CD8-positive, alpha-beta memory T cell (primary cell): ENCODE data around the gene PYGB. TPM values are rescaled to one million over a fixed set of nuclear protein-coding genes. Genes with fewer than 3 reads are reported as not detected.
"Not testable (repeated sequence)": the region's sequence is repeated elsewhere in the genome, so short reads cannot be mapped to it uniquely, and the experiment has no call there.

Experiments
- CTCF ChIA-PET: fragments of 350-600 bp; sonication (Branson Sonifier 250); formaldehyde crosslinking; loops from one replicate; lab custom pipeline; 2021; ENCODE audit warnings: antibody characterized with exemption; lab: Charles Lee
- POLR2A ChIA-PET: fragments of 350-600 bp; sonication (Branson Sonifier 250); formaldehyde crosslinking; loops from one replicate; lab custom pipeline; 2021; ENCODE audit warnings: antibody characterized with exemption; lab: Charles Lee
- DNase-seq, 5 donors: peaks; one replicate each; pipeline versions ENCODE4 v3.0.0 to v3.0.0-alpha.2; 2020 to 2022; ENCODE audit warnings: mixed read lengths in 1 of 5
- H3K27ac ChIP-seq: one replicate; pipeline ENCODE4 v1.7.0; 2013; ENCODE audit warnings: low read depth, mild to moderate bottlenecking, low read length, moderate library complexity
- H3K27me3 ChIP-seq: 2 replicates; pipeline ENCODE4 v1.7.0; 2013; ENCODE audit warnings: low read length, mild to moderate bottlenecking; ENCODE audit not compliant: insufficient read depth, poor library complexity, severe bottlenecking
- H3K36me3 ChIP-seq: 2 replicates; pipeline ENCODE4 v1.7.0; 2013; ENCODE audit warnings: mild to moderate bottlenecking, low read length, moderate library complexity; ENCODE audit not compliant: insufficient read depth
- H3K4me1 ChIP-seq: 2 replicates; pipeline ENCODE4 v1.7.0; 2013; ENCODE audit warnings: mild to moderate bottlenecking, low read length, moderate library complexity; ENCODE audit not compliant: insufficient read depth
- H3K4me3 ChIP-seq: 2 replicates; pipeline ENCODE4 v1.7.0; 2013; ENCODE audit warnings: mild to moderate bottlenecking, low read length
- H3K9me3 ChIP-seq: 2 replicates; pipeline ENCODE4 v1.7.0; 2013; ENCODE audit warnings: mild to moderate bottlenecking, low read length
- H3K27ac Mint-ChIP-seq, 8 donors: one replicate each; pipeline ENCODE4 v1.8.0; 2020 to 2021; ENCODE audit warnings: mixed read lengths in 8 of 8, mild to moderate bottlenecking in 6 of 8, inconsistent platforms in 3 of 8, moderate library complexity in 3 of 8
- H3K27me3 Mint-ChIP-seq, 2 donors: one replicate each; pipeline ENCODE4 v1.8.0; 2020 to 2021; ENCODE audit warnings: mixed read lengths in 2 of 2, mild to moderate bottlenecking in 1 of 2, moderate library complexity in 1 of 2
- H3K36me3 Mint-ChIP-seq, 3 donors: one replicate each; pipeline ENCODE4 v1.8.0; 2020 to 2021; ENCODE audit warnings: mixed read lengths in 3 of 3, inconsistent platforms in 1 of 3, mild to moderate bottlenecking in 1 of 3
- H3K4me1 Mint-ChIP-seq, 3 donors: one replicate each; pipeline ENCODE4 v1.8.0; 2020 to 2021; ENCODE audit warnings: mixed read lengths in 3 of 3, inconsistent platforms in 1 of 3, mild to moderate bottlenecking in 1 of 3
- H3K4me3 Mint-ChIP-seq, 7 donors: one replicate each; pipeline ENCODE4 v1.8.0; 2020 to 2021; ENCODE audit warnings: mixed read lengths in 7 of 7, mild to moderate bottlenecking in 6 of 7, moderate library complexity in 4 of 7, inconsistent platforms in 2 of 7
- H3K9me3 Mint-ChIP-seq, 5 donors: one replicate each; pipeline ENCODE4 v1.8.0; 2020 to 2022; ENCODE audit warnings: mixed read lengths in 5 of 5, mild to moderate bottlenecking in 3 of 5, moderate library complexity in 2 of 5, inconsistent platforms in 1 of 5
- polyA plus RNA-seq: library from polyadenylated mRNA; unstranded; fragments of 300-500 nt; fragmentation: Illumina TruSeq; gene quantifications from one replicate; pipeline ENCODE4 v1.2.3, GENCODE V29; 2021
- total RNA-seq, 2 experiments: library from RNA; stranded (reverse); gene quantifications; one replicate each; pipeline ENCODE4 v1.2.3, GENCODE V29; 2021

PYGB gene
- total and polyA plus RNA-seq, 3 experiments from 2014 or later: 32.5 to 35.7 (median 35.6) TPM

DNA sequence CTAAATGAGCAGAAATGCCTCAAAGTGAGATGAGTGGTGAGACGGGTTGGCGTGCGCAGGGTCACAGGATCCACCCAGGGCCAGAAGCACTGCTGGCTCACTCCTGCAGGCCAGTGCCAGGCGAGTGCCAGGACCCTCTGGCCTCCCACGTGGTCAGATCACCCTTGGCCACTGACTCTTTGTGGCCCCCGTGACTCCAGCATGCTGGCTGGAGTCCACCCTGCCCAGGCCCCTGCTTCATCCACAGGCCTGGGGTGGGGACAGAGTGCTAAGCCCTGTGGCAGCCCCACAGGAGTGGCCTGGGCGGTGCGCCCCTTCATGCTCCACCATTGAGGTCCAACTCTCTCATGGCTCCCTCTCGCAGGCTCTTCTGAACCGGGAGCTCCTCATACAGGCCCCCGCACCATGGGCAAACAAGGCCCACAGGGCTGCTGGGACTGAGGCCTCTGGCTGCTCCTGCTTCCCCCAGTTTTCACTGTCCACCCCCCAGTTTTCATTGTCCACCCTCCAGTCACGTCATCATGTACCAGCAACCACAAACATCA is 81.1 kb downstream of the PYGB start:
- H3K36me3 Mint-ChIP-seq: peaks cover 1 to 10% (median 6%) of the 10 kb centered on the region in 3 donors
- peaks cover 0 to 2% (median 0%) of the 10 kb centered on the region in 5 donors for H3K9me3 Mint-ChIP-seq
- DNase-seq: no peak
- H3K27me3 Mint-ChIP-seq: no peaks in the 10 kb centered on the region
- H3K27ac ChIP-seq: no peak overlapping the region
- H3K27me3 ChIP-seq: no peaks in the 10 kb centered on the region
- ChIA-PET POLR2A (no interaction called here), CTCF (no interaction called here)
- H3K4me3 ChIP-seq: no peak overlapping the region
- no peaks in the 10 kb centered on the region for H3K36me3 ChIP-seq
- H3K27ac Mint-ChIP-seq: peak overlapping the region in 1 of 8 donors; percentile 52
- no peaks in the 10 kb centered on the region for H3K9me3 ChIP-seq
- no peaks in the 10 kb centered on the region for H3K4me1 ChIP-seq
- H3K4me1 Mint-ChIP-seq: peaks cover 30 to 41% (median 35%) of the 10 kb centered on the region in 3 donors
- no peak overlapping the region for H3K4me3 Mint-ChIP-seq

DNA sequence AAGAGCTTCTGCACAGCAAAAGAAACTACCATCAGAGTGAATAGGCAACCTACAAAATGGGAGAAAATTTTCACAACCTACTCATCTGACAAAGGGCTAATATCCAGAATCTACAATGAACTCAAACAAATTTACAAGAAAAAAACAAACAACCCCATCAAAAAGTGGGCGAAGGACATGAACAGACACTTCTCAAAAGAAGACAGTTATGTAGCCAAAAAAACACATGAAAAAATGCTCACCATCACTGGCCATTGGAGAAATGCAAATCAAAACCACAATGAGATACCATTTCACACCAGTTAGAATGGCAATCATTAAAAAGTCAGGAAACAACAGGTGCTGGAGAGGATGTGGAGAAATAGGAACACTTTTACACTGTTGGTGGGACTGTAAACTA is 87.1 kb downstream of the PYGB start:
- POLR2A ChIA-PET, H3K27me3 Mint-ChIP-seq, H3K4me3 ChIP-seq, H3K4me1 ChIP-seq, H3K36me3 ChIP-seq, H3K27ac Mint-ChIP-seq, H3K9me3 Mint-ChIP-seq, CTCF ChIA-PET, H3K27me3 ChIP-seq, DNase-seq, H3K27ac ChIP-seq, H3K9me3 ChIP-seq, H3K4me3 Mint-ChIP-seq: not testable (repeated sequence)
- Mint-ChIP-seq H3K36me3 (peaks cover 0 to 27% (median 10%) of the 10 kb centered on the region in 3 donors), H3K4me1 (peaks cover 15 to 29% (median 16%) of the 10 kb centered on the region in 3 donors)

DNA sequence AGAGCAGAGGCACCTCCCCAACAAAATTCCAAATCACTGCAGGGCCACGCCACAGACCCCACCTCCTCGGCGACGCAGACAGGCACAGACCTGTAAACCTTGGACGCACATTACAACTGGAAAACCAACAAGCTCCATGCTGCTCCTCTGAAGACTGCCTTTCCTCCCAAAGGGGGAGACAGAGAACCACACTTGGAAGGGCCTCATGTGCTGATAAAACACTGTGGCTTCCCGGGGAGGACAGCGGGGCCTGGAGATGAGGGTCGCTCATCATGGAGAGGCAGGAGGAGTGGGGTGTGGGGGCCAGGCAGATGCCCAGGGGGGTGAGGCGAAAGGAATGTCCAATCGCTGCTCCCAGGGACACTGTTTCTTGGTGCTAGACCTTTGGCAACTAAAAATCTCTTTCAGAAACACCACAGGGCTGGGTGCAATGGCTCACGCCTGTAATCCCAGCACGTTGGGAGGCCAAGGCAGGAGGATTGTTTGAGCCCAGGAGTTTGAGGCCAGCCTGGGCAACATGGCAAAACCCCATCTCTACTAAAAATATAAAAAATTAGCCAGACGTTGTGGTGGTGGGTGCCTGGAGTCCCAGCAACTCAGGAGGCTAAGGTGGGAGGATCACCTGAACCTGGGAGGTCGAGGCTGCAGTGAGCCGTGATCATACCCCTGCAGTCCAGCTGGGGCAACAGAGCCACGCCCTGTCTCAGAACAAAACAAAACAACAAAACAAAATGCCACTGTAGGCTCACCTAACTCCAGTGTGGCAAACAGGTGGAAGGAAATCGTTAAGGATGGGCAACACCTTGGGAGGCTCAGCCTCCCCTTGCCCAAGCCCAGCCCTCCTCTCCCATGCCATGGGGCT is 88.9 kb downstream of the PYGB start:
- Mint-ChIP-seq H3K9me3 (peaks cover 0 to 3% (median 2%) of the 10 kb centered on the region in 5 donors), H3K4me1 (peaks cover 11 to 27% (median 16%) of the 10 kb centered on the region in 3 donors), H3K27me3 (no peaks in the 10 kb centered on the region), H3K4me3 (no peak overlapping the region), H3K27ac (peak overlapping the region in 1 of 8 donors; percentile 40), H3K36me3 (peaks cover 0 to 27% (median 10%) of the 10 kb centered on the region in 3 donors)
- H3K4me1 ChIP-seq: no peaks in the 10 kb centered on the region
- no peak overlapping the region for H3K27ac ChIP-seq
- H3K27me3 ChIP-seq: no peaks in the 10 kb centered on the region
- H3K4me3 ChIP-seq: no peak overlapping the region
- no peak for DNase-seq
- no peaks in the 10 kb centered on the region for H3K9me3 ChIP-seq
- H3K36me3 ChIP-seq: peaks cover 5% of the 10 kb centered on the region
- ChIA-PET POLR2A (no interaction called here), CTCF (no interaction called here)

DNA sequence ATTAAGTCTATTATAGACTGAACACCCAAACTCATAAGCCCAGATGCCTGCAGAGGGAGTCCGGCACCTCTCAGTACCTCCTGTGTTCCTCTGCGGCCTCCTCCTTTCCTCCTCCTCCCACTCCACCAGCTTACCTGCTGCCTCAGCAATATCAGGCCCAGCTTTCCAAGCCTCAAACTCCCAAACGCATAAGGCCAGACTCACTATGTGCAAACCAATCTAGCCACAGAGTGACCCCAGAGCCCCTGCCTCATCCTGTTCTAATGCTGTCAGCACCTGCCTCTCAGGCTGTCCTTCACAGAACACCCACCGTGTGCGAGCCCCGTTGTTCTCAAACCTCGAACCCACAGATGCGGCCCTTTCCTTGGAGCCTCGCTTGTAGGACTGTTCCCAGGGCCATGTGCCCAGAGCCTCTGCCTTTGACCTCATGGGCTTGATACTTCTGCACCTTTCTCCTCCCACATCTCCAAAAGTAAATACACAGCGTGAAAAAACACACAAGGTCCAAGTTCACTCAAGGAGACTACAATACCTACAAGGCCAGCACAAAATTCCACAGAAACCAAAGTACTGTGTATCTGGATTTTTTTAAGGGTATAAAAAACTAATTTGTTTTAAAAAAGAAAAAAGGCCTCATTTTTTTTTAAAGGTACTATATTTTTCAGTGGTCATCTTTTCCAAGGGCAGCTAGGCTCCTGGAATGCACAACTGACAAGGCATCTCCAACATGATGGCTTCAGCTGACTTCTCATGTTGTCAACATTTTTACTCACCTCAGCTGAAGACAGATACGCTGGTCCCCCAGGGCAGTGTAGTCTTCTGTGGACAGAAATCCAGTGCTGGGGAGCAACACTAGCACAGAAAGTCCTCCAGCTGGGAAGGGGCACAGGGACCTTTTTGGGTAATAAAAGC is 90.5 kb downstream of the PYGB start:
- H3K9me3 ChIP-seq: no peaks in the 10 kb centered on the region
- no peaks in the 10 kb centered on the region for H3K27me3 ChIP-seq
- ChIA-PET CTCF (no interaction called here), POLR2A (no interaction called here)
- H3K4me1 ChIP-seq: no peaks in the 10 kb centered on the region
- Mint-ChIP-seq H3K4me1 (peaks cover 16 to 34% (median 24%) of the 10 kb centered on the region in 3 donors), H3K36me3 (peaks cover 0 to 27% (median 10%) of the 10 kb centered on the region in 3 donors), H3K4me3 (no peak overlapping the region), H3K27ac (peak overlapping the region in 3 of 8 donors; percentile 19 to 70 (median 69)), H3K27me3 (no peaks in the 10 kb centered on the region), H3K9me3 (peaks cover 0 to 3% (median 2%) of the 10 kb centered on the region in 5 donors)
- H3K27ac ChIP-seq: no peak overlapping the region
- peaks cover 5% of the 10 kb centered on the region for H3K36me3 ChIP-seq
- H3K4me3 ChIP-seq: no peak overlapping the region
- no peak for DNase-seq

DNA sequence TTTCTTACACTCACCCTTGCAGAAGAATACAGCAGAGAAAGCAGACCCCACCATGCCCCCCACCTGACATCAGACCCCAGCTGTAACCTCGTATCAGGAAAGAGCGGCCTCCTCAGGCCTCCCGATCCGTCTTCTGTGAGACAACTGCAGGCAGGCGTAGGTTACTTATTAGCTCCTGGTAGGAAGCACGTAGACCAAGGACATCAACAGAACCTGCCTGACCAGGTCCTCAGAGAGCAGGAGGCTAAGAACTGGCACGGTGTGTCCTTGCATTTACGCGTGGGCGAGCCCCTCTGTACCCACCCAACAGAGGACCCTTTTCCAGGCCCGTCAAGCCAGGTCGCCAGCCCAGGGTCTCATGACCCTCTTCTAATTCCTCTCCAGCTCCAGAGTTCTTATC is 91.7 kb downstream of the PYGB start:
- Mint-ChIP-seq H3K4me3 (no peak overlapping the region), H3K27ac (peak overlapping the region in 1 of 8 donors; percentile 66), H3K36me3 (peaks cover 0 to 26% (median 10%) of the 10 kb centered on the region in 3 donors), H3K9me3 (peaks cover 0 to 3% (median 0%) of the 10 kb centered on the region in 5 donors), H3K27me3 (no peaks in the 10 kb centered on the region), H3K4me1 (peaks cover 23 to 43% (median 34%) of the 10 kb centered on the region in 3 donors)
- Histone ChIP-seq H3K9me3 (no peaks in the 10 kb centered on the region), H3K4me3 (no peak overlapping the region), H3K4me1 (peaks cover 3% of the 10 kb centered on the region), H3K27ac (no peak overlapping the region), H3K36me3 (peaks cover 5% of the 10 kb centered on the region), H3K27me3 (no peaks in the 10 kb centered on the region)
- POLR2A ChIA-PET: no interaction called here
- CTCF ChIA-PET: interaction anchor here (1.1 kb wide), 1 partner anchor 17 kb away, joined by 4 read pairs; no protein-coding TSS in a partner anchor
- DNase-seq: no peak

DNA sequence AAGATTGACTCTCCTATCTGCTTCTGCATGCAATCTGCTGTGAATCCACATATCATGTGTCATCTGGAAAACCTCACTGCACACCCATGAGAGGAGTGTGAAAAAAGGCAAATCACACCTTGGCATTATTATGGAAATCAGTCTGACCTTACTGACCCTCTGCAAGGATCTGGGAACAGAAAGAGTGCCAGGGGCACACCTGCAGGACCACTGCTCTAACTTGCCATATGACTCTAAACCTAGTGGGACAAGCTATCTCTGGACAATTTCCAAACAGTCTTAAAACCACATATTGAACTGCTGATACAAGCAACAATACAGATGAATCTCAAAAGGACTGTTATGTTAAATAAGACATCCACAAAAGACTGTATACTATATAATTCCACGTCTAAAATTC is 92.5 kb downstream of the PYGB start:
- DNase-seq: no peak
- Mint-ChIP-seq H3K9me3 (peaks cover 0 to 3% (median 0%) of the 10 kb centered on the region in 5 donors), H3K4me1 (peaks cover 28 to 47% (median 39%) of the 10 kb centered on the region in 3 donors), H3K4me3 (no peak overlapping the region), H3K27ac (peak overlapping the region in 2 of 8 donors; percentile 43 to 52), H3K36me3 (peaks cover 0 to 26% (median 10%) of the 10 kb centered on the region in 3 donors), H3K27me3 (no peaks in the 10 kb centered on the region)
- Histone ChIP-seq H3K27ac (no peak overlapping the region), H3K4me1 (peaks cover 5% of the 10 kb centered on the region), H3K27me3 (no peaks in the 10 kb centered on the region), H3K9me3 (no peaks in the 10 kb centered on the region), H3K4me3 (no peak overlapping the region), H3K36me3 (peaks cover 5% of the 10 kb centered on the region)
- ChIA-PET POLR2A (no interaction called here), CTCF (interaction anchor here (1.1 kb wide), 1 partner anchor 18 kb away, joined by 4 read pairs; no protein-coding TSS in a partner anchor)

DNA sequence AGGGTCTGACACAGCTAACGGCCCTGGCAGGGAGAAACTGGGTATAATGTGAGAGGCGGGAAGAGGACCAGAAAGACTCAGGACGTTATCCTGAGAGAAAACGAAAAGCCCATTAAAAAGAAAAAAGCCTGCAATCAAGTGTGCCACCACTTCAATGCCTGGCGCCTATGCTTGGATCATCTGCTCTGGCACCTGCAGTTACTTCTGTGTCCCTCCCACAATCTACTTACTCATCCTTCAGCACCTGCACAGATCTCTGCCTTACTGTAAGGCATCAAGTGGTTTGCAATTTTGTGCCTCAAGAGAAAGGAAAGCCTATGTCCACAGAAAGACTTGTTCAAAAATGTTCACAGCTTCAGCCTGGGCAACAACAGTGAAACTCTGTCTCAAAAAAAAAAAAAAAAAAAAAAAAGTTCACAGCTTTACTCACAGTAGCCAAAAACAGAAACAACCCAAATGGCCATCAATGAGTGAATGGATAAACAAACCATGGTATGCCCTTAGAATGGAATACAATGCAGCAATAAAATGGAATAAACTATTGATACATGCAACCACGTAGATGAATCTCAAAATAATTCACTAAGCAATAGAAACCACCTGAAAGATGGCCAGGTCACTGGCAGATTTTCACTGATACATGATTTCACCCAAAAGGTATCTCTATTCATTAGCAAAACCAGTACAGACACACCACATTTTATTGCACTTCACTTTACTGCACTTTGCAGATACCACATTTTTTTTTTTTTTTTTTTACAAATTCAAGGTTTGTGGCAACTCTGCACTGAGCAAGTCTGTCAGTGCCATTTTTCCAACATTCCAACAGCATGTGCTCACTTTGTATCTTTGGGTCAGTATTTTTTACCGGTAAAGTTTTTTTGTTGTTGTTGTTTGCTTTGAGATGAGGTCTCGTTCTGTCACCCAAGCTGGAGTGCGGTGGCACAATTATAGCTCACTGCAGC is 94.1 kb downstream of the PYGB start:
- no peak overlapping the region for H3K4me3 ChIP-seq
- CTCF ChIA-PET: no interaction called here

More for the DNA sequence above, 94.1 kb downstream of the PYGB start:
- no peaks in the 10 kb centered on the region for H3K9me3 ChIP-seq
- Mint-ChIP-seq H3K4me3 (no peak overlapping the region), H3K27ac (no peak overlapping the region), H3K36me3 (peaks cover 0 to 18% (median 8%) of the 10 kb centered on the region in 3 donors), H3K27me3 (no peaks in the 10 kb centered on the region), H3K4me1 (peaks cover 42 to 64% (median 55%) of the 10 kb centered on the region in 3 donors), H3K9me3 (no peaks in the 10 kb centered on the region)
- H3K4me1 ChIP-seq: peaks cover 5% of the 10 kb centered on the region
- no peak for DNase-seq
- peaks cover 5% of the 10 kb centered on the region for H3K36me3 ChIP-seq
- POLR2A ChIA-PET: no interaction called here
- H3K27me3 ChIP-seq: no peaks in the 10 kb centered on the region
- H3K27ac ChIP-seq: no peak overlapping the region
